Mesenteric fat pad (tissue), 1 donor: Measurements from ENCODE around the gene IFIH1. TPM values are rescaled to one million over a fixed set of nuclear protein-coding genes. Genes with fewer than 3 reads are reported as not detected.
A peak's percentile ranks its signal among the peaks of the same experiment; 100 is the strongest.

ENCODE experiments used
- DNase-seq: peaks from one replicate; pipeline ENCODE4 v3.0.0-alpha.2; 2020; ENCODE audit warnings: low spot score
- long read RNA-seq: library from polyadenylated mRNA; unstranded; transcript quantifications from one replicate; pipeline ENCODE4 v2.0.0, GENCODE V29; 2020
- total RNA-seq: library from RNA; stranded (reverse); fragmentation: NEBNext Ultra II Directional; extraction: Animal tissue kit (Norgen Biotek cat#: 25700); gene quantifications from one replicate; pipeline ENCODE4 v1.2.1, GENCODE V29; 2021
- donor health status: DM: yes; HTN: yes; CAD: no.

IFIH1 gene
- total RNA-seq = 13.9 TPM
- long read RNA-seq, partial matches to known transcripts = 10 of 12 reads
- long read RNA-seq, other reads (novel, unspliced or antisense) = 1 of 12 reads

- no peak for DNase-seq
These were observed at the start of gene IFIH1 for GRCh38 chr2:162318328-162319180. IFIH1 (minus strand) TSS chr2:162318684; CDS start chr2:162318307, 377 bp downstream.

DNA sequence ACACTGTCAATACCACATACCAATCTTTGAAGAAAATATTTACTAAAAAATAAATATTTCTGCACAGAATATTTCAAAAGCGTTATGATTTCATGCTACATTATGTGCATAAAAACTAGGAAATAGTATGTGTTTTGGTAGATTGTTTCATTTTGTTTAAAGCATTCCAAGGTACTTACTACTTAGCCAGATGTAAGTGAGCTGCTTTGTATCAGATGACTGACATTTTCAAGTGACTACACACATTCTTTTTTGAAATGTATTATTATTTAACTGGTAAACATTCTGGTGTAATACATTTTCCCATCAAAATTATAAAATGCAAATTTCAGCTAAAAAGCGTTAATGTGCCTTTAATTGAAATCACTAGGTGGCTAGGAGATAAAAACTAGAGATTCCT lies 46.9 kb upstream of the IFIH1 start:
- DNase-seq = no peak

GRCh38 chr2:162344617-162344950 lies 26.1 kb upstream of the IFIH1 start:
- no peak for DNase-seq

GRCh38 chr2:162343824-162344616 lies 25.5 kb upstream of the IFIH1 start, which contains the start of gene GCA:
GCA (plus strand) TSS chr2:162344132; CDS start chr2:162344249, 117 bp downstream.
- peak; percentile 99 for DNase-seq

- DNase-seq = no peak
These were observed 25.0 kb upstream of the IFIH1 start for GRCh38 chr2:162343492-162343823.

DNA sequence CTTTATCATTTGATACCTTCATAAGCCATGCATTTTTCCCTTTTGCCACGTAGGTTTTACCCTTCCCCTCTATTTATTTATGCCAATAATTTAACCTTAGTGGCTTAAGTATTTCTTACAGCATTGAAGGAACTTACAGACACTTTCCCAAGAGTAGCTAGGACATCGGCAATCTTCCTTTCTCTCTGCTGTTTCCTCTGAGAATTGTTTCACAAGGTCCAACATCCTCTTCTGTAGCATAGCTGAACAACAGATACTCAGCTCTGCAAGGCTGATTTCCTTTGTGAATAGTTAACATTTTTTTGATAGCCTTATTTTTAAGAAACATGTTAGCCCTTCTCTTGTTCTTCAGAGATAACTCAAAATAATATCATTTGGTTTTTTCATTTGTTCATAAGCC lies 24.4 kb upstream of the IFIH1 start:
- DNase-seq = no peak

DNA sequence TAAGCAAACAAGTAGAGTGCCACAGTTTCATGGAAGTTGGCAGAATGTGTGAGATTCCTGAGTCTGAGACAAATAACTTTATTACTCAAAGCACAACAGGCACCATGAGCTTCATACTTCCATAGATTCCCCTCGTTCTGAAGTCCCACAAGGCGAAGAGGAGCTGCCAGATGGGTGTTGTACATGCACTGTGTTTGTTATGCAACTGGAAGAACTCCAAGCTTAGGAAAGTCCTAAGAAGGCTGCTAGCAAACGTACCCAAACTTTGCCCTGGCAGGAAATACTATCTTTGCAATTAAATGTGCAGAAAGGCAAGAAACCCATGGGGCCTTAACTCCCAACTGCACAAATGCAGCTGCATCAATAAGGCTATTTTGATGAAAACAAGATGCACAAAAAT lies 23.8 kb upstream of the IFIH1 start:
- no peak for DNase-seq

GRCh38 chr2:162340822-162341221 lies 22.3 kb upstream of the IFIH1 start:
- no peak for DNase-seq

DNA sequence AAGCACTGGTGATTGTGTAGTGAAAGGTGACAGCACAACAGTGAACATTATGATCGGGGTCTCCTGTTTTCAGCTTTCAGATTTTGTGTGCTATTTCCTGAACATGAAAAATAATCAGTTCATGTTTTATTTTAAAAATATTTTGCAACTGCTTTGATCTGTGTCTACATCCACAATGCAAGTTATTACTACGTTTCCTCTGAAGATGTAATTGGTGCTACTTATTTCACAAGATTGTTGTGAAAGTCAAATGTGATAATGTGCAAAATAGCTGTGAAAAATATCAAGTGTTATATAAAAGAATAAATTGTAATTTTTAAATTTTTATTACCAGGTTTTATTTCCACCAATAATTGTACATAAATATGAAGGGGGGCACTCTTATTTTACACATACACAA lies 19.4 kb upstream of the IFIH1 start:
- DNase-seq = no peak

DNA sequence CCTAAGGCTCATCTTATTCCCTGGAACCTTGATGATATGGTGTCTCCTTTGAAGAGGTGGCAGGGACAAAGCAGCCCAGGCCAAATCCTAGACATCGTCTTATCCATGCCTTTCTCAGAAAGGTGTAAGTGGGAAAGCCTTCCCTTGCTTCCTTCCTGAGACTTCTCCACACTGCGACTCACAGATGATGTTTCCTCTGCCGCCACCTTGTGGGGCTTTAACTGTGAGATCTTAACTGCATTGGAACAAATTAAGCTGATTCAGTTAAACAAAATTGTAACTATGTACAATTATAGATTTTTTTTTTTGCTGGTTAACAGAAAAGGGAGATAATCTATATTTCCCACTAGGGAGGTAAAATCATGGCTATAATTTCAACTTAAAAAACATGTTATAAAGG lies 15.5 kb upstream of the IFIH1 start:
- DNase-seq = no peak

DNA sequence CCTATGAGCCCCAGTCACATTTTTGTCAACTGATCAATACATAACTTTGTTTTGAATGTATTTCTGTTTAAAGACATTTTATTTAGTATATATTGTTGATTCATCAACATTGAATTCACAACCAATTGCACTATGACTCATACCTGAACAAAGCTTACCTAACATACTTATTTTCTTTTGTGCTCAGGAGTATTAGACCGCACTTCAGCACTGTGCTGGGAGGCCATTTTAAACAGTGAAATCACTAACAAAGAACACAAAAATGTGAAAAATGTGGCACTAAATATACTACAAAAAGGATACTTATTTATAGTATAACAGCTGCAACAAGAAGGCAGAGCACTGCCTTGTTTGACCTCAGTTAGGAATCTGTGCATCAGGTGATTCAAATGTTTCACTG lies 12.4 kb upstream of the IFIH1 start:
- DNase-seq = no peak

GRCh38 chr2:162328424-162329157 lies 10.1 kb upstream of the IFIH1 start:
- DNase-seq = no peak

DNA sequence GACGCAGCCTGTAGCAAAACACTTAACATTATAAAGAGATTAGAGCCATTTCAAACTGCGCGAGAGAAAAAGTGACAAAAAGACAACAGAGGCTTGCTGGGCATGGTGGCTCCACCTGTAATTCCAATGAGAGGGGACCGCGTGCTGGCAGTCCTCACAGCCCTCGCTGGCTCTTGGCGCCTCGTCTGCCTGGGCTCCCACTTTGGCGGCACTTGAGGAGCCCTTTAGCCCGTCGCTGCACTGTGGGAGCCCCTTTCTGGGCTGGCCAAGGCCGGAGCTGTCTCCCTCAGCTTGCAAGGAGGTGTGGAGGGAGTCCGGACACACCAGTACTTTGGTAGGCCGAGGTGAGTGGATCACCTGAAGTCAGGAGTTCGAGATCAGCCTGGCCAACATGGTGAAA lies 9.3 kb upstream of the IFIH1 start:
- DNase-seq = no peak

DNA sequence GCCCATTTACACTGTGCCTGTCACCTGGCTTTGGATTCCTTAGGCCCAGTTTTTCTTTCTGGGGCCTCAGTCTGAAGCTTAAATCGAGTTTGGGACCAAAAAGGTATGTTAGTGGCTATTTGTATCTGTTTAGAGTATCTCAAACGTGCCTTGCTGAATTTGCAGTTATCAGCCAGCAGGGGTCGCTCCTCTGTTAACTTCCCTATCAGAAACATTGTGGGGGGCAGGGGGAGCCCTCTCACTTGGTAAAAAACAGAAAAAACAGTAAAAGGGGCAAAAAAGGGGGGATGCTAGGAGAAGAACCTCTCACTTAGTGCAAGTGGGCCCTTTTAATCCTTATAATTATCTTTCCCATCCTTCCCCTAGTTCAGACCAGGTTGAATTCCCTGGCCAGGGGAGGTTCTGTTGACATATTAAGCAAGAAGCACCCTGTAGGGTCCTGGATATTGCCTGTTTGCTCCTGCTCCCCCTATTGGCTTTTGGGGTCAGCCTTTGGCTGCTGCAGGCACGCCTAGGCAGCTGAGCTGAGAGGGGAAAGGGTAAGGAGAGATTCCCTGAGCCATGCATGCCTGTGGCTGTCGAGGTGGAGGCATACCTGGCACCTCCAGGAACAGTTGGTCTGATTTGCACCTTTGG lies 8.8 kb upstream of the IFIH1 start:
- no peak for DNase-seq

DNA sequence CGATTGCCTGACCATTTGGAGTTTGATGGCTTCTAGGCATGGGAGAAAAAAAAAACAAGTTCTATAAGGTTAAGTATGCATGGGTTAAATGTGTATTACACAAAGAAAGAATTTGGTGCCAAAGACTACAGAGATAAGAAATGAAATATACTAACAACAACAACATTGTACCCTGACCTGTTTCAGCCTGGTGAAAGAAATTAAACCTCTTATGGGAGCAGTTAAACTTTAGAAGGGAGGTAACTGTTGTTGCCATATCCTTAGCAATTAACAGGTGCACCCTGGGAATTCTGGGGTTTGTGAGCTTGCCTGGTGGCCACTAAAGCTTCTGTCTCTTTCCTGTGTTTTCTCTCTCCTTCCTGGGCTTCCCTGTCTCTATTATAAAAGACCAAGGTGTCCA lies 6.5 kb upstream of the IFIH1 start:
- no peak for DNase-seq

DNA sequence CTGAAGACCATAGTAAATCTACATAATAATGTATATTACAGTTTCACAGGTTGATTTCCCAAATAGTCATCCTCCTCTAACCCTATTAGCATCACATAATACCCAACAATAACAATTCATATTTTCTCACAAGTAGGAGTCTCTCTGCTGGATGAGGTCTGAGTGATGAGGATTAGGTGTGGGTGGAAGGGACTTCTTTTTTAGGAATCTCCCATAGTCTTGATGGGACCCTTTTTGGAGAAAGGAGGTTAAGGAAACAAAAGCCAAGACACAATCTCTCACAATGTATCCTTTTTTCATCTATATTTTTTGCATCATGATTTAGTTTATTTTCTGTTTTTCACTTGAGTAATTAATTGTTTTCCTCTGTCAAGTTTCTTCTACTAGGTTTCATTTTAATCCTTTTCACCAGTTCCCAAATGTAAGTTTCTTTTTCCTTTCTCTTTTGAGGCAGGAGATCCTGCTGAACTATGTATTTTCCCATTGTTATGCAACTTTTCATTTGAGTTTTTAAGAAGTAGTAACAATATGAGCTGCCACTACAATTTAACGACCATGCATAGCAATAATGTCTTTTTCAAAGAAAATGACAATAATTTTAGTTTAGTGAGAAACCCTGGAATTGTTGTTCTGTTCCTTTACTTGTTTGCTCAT lies 2.5 kb upstream of the IFIH1 start:
- DNase-seq = no peak

DNA sequence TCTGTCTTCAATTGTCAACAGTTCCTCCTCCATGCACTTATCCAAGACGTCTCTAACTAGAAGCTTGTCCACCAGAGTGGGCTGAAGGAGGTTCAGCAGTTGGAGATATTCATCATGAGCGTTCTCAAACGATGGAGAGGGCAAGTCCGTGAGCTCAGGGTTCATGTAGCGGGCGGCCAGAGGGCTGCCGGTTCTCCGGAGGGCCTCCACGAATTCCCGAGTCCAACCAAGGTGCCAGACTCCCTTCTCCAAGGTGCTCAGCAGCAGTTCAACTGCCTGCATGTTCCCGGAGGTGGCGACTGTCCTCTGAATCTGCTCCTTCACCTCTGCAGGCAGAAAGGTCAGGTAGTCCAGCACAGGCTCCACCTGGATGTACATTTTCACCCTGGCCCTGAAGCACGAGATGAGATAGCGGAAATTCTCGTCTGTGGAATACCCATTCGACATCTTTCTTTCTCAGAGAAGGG lies 590 bp downstream of the IFIH1 start:
- no peak for DNase-seq

GRCh38 chr2:162317058-162317742 lies 1.3 kb downstream of the IFIH1 start:
- DNase-seq = no peak

DNA sequence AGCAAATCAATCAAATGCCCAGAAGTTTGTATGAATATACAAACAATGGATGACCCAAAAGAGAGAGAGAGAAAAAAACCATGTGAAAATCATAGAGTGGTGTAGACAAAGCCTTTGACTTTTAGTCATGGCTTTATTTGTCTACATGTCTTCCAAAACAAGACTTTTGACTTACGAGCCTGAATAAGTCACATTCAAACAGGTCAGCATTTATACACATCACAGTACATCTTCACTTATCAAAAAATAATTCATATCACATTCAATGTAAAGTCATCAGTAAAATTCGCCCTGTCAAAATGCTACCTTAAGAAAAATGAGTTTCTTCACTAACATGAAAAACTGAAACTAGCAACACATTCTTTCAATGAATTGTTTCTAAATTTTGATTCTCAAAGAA lies 1.9 kb downstream of the IFIH1 start:
- DNase-seq = no peak

DNA sequence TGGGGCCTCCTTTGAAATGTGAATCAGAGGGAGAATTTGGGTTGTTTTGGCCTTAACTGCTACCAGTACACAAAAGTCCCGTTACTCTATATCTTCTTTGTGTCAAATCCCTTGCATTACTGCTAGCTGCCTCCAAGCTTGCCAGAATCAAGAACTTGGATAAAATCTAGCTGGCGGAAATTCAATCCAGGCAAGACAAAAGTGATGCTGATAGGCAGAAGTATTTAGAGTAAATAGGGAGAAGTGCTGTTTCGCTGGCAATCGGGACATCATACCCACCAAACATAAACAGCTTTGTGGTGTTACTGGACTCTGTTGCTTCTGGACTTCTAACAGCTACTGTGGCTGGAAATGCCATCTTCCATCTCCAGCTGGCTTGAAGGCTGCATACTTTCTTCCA lies 2.5 kb downstream of the IFIH1 start:
- DNase-seq = no peak
